Smooth muscle cell (in vitro differentiated cells): ENCODE results near the gene CDK9. TPM values are rescaled to one million over a fixed set of nuclear protein-coding genes. Genes with fewer than 3 reads are reported as not detected.
A peak's percentile ranks its signal among the peaks of the same experiment; 100 is the strongest.

Experiments
- DNase-seq: peaks from one replicate; lab custom pipeline; 2025; ENCODE audit not compliant: unreplicated experiment; lab: John Stamatoyannopoulos, UW
- H2AFZ ChIP-seq: fragments of 200-600 bp; sonication (generic); 2 replicates; pipeline ENCODE4 v1.6.0; 2016; ENCODE audit warnings: antibody characterized with exemption, low read depth, mild to moderate bottlenecking
- H3F3A ChIP-seq: fragments of 200-600 bp; sonication (generic); 2 replicates; pipeline ENCODE4 v1.6.0; 2017; ENCODE audit warnings: antibody characterized with exemption, low read depth
- H3K27ac ChIP-seq: fragments of 200-600 bp; sonication (generic); 2 replicates; pipeline ENCODE4 v1.5.1; 2016; ENCODE audit warnings: low read depth, mild to moderate bottlenecking
- H3K27me3 ChIP-seq: fragments of 200-600 bp; sonication (generic); 2 replicates; pipeline ENCODE4 v1.6.1; 2016; ENCODE audit warnings: low read depth, mild to moderate bottlenecking
- H3K36me3 ChIP-seq: fragments of 200-600 bp; sonication (generic); 2 replicates; pipeline ENCODE4 v1.5.1; 2016; ENCODE audit warnings: low read depth
- H3K4me1 ChIP-seq: fragments of 200-600 bp; sonication (generic); 2 replicates; pipeline ENCODE4 v1.5.1; 2016; ENCODE audit warnings: low read depth
- H3K4me2 ChIP-seq: fragments of 200-600 bp; sonication (generic); 2 replicates; pipeline ENCODE4 v1.6.0; 2016; ENCODE audit warnings: mild to moderate bottlenecking
- H3K4me3 ChIP-seq: fragments of 200-600 bp; sonication (generic); 2 replicates; pipeline ENCODE4 v1.5.1; 2016; ENCODE audit warnings: mild to moderate bottlenecking
- H3K79me2 ChIP-seq: fragments of 200-600 bp; sonication (generic); 2 replicates; pipeline ENCODE4 v1.6.0; 2016; ENCODE audit warnings: low read depth, mild to moderate bottlenecking
- H3K9ac ChIP-seq: fragments of 200-600 bp; sonication (generic); 2 replicates; pipeline ENCODE4 v1.6.0; 2016; ENCODE audit warnings: low read depth
- H3K9me3 ChIP-seq: fragments of 200-600 bp; sonication (generic); replicated peaks from 2 replicates; pipeline ENCODE4 v1.5.1; 2016; ENCODE audit warnings: low read depth
- H4K20me1 ChIP-seq: fragments of 200-600 bp; sonication (generic); 2 replicates; pipeline ENCODE4 v1.6.0; 2016; ENCODE audit warnings: low read depth
- WGBS: methylation state at CpG from one replicate; pipeline ENCODE4 v1.1.7; 2016; ENCODE audit warnings: low lambda C conversion rate; 5-methylcytosine and 5-hydroxymethylcytosine counted together
- polyA plus RNA-seq: library from polyadenylated mRNA; unstranded; fragments of >200 nt; fragmentation: Nextera tagmentation; extraction: Ambion mirVana; gene quantifications from 2 replicates; pipeline ENCODE4 v1.2.1, GENCODE V29; 2016
- total RNA-seq: library from RNA; depleted of rRNA; stranded (reverse); fragments of >200 nt; gene quantifications from 2 replicates; pipeline ENCODE4 v1.2.3, GENCODE V29; 2014
- TF ChIP-seq, protein P1 (sequence below): fragments of 200-600 bp; sonication (generic); IDR thresholded peaks from 2 replicates; pipeline ENCODE4 v1.5.1; 2017; ENCODE audit warnings: borderline replicate concordance, mild to moderate bottlenecking, antibody characterized with exemption; ENCODE audit not compliant: insufficient read depth, poor library complexity, severe bottlenecking

CDK9 gene
- total and polyA plus RNA-seq, 2 experiments from 2014 or later, result 38.2 to 68.6 TPM

DNA sequence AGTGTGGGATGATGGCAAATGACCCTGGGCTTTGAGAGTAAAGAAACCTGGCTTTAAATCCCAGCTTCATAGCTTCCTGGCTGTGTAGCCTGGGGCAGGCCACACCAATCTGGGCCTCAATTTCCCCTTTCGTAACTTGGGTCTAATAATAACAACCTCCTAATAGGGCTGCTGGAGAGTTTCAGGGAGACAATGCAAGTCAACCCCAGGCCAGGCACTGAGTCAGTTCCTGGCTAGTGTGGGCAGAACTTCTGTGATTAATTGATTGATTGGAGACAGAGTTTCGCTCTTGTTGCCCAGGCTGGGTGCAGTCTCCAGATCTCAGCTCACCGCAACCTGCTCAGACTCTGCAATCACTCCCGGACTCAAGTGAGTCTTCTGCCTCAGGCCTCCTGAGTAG lies 4.0 kb upstream of the CDK9 start:
- H3F3A ChIP-seq, result no peaks in the 10 kb centered on the region
- H4K20me1 ChIP-seq, result peaks cover 9% of the 10 kb centered on the region
- H3K9ac ChIP-seq, result no peak overlapping the region
- H3K36me3 ChIP-seq, result no peaks in the 10 kb centered on the region
- no peak overlapping the region for H2AFZ ChIP-seq
- peaks cover 9% of the 10 kb centered on the region for H3K79me2 ChIP-seq
- no peak overlapping the region for H3K27ac ChIP-seq
- DNase-seq, result no peak
- no peaks in the 10 kb centered on the region for H3K27me3 ChIP-seq
- TF ChIP-seq, protein P1, sequence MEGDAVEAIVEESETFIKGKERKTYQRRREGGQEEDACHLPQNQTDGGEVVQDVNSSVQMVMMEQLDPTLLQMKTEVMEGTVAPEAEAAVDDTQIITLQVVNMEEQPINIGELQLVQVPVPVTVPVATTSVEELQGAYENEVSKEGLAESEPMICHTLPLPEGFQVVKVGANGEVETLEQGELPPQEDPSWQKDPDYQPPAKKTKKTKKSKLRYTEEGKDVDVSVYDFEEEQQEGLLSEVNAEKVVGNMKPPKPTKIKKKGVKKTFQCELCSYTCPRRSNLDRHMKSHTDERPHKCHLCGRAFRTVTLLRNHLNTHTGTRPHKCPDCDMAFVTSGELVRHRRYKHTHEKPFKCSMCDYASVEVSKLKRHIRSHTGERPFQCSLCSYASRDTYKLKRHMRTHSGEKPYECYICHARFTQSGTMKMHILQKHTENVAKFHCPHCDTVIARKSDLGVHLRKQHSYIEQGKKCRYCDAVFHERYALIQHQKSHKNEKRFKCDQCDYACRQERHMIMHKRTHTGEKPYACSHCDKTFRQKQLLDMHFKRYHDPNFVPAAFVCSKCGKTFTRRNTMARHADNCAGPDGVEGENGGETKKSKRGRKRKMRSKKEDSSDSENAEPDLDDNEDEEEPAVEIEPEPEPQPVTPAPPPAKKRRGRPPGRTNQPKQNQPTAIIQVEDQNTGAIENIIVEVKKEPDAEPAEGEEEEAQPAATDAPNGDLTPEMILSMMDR, result no peak
- H3K9me3 ChIP-seq, result no peaks in the 10 kb centered on the region
- no peak overlapping the region for H3K4me2 ChIP-seq
- H3K4me3 ChIP-seq, result no peak overlapping the region
- whole genome bisulfite sequencing, result 89% methylated on average over 4 of the region's 4 CpGs
- H3K4me1 ChIP-seq, result no peaks in the 10 kb centered on the region

DNA sequence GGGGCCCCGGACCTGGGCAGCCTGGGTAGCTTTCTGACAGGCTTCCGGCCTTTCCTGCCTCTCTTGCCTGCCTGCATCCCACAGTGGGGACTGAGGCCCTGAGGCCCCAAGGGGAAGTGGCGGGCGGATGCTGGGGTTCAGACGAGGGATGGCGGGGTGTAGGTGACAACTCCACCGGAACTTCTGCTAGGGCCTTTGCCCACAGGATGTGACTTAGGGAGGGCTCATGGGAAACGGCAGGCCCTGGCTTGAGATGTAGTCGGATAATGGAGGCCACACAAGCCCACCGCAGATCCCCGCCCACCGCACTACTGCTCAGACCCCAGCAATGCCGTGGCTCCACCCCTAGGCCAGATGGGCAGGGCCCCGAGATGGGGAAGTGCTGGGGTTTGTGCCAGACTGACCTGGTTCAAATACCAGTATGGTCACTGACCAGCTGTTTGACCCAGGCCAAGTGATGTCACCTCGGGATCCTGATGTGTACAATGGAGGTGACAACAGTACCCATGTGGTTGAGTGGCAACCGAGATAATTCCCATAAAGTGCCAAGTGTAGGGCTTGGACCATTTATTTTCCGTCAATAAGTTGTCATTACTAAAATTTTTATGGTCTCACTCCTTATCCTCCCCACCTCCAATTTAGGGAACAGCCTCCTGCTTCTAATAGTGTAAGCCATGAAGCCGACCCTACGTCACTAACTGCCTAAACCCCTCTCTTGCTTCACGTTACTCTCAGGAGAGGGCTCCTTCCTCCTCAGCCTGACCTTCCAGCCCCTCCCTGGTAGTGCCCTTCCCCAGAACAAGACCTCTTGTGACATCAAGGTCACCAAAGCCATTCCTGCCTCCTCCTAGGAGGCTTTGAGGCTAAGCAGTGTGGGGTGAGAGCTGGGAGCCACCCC lies 2.5 kb upstream of the CDK9 start:
- H3K9me3 ChIP-seq, result no peaks in the 10 kb centered on the region
- no peak overlapping the region for H2AFZ ChIP-seq
- H3K4me1 ChIP-seq, result peaks cover 8% of the 10 kb centered on the region
- no peak overlapping the region for H3K9ac ChIP-seq
- WGBS, result 86% methylated on average over 20 of the region's 20 CpGs
- H3K27ac ChIP-seq, result no peak overlapping the region
- H3K79me2 ChIP-seq, result peaks cover 25% of the 10 kb centered on the region
- H3F3A ChIP-seq, result peaks cover 8% of the 10 kb centered on the region
- H3K4me2 ChIP-seq, result no peak overlapping the region
- peaks cover 8% of the 10 kb centered on the region for H3K36me3 ChIP-seq
- no peaks in the 10 kb centered on the region for H3K27me3 ChIP-seq
- TF ChIP-seq, protein P1, result no peak
- peaks cover 24% of the 10 kb centered on the region for H4K20me1 ChIP-seq
- DNase-seq, result no peak
- H3K4me3 ChIP-seq, result no peak overlapping the region

DNA sequence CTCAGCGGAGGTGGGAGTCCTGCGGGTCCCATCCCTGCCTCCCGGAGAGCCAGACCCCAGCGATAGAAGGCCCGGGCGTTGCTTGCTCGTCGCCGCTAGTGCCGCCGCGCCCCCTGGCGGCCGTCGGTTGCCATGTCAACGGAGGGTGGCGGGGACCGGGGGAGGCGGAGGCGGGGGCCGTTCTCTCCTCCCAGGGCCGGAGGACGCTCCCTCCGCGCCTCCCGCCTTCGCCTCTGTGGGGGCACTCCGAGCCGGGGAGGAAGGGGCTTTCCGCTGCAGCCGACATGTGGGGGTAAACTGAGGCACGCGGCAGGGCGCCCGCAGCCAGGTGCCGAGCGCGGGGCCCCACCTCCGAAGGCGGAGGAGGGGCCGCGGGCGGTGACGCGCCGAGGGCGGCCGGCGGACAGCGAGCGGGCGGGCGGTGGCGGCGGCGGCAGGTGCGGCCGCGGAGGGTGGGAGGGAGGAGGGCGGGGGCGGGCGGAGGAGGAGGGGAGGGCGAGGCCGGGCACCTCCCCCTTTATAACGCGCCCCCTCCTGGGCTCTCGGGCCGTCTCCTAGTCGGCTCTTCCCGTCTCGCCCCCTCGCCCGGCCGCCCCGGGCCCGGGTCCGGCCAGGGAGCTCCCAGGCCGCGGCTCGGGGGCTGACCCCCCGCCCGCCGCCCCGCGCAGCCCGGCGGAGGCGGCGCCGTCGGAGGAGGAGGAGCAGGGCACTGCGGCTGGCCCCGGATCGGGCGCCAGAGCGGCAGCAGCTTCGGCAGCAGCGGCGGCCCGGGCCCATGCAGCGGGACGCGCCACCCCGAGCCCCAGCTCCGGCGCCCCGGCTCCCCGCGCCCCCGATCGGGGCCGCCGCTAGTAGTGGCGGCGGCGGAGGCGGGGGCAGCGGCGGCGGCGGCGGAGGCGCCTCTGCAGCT lies 556 bp upstream of the CDK9 start:
- H3K4me3 ChIP-seq, result peak overlapping the region; percentile 100
- H3K4me1 ChIP-seq, result peaks cover 8% of the 10 kb centered on the region
- peak overlapping the region; percentile 13 for H2AFZ ChIP-seq
- no peak overlapping the region for H3K9ac ChIP-seq
- 5% methylated on average over 11 of the region's 123 CpGs for WGBS
- H3K27me3 ChIP-seq, result no peaks in the 10 kb centered on the region
- H3K36me3 ChIP-seq, result peaks cover 11% of the 10 kb centered on the region
- H3K79me2 ChIP-seq, result peaks cover 44% of the 10 kb centered on the region
- peak overlapping the region; percentile 85 for H3K4me2 ChIP-seq
- peaks cover 43% of the 10 kb centered on the region for H4K20me1 ChIP-seq
- TF ChIP-seq, protein P1, result peak; percentile 95
- no peaks in the 10 kb centered on the region for H3K9me3 ChIP-seq
- no peak overlapping the region for H3K27ac ChIP-seq
- H3F3A ChIP-seq, result peaks cover 8% of the 10 kb centered on the region
- peak; percentile 59 for DNase-seq
